Dedifferentiated amniotic fluid mesenchymal stem cell (primary cell): ENCODE results near the gene DRG2.

ENCODE experiments used
- DNase-seq: peaks from one replicate; pipeline ENCODE4 v3.0.0-alpha.2; 2016; ENCODE audit errors: extremely low spot score

DRG2 gene

DNA sequence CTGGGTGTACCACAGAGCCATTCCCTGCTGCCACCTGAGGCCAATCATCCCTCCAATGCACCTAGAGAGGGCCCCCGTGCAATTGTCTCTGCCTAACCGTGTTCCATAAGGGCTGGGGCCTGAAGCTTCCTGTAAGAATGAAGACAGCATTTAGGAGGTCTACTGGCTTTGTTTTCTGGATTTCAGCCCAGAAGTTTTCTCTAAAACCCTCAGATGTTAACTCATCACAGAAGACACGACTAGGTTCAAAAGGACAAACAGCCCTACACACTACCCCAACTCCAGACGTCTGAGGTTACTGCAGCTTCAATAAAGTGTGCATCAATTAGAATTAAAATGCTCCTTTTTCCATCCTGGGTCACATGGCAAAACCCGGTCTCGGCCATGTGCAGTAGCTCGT, 10.8 kb upstream of the DRG2 start:
- no peak for DNase-seq

DNA sequence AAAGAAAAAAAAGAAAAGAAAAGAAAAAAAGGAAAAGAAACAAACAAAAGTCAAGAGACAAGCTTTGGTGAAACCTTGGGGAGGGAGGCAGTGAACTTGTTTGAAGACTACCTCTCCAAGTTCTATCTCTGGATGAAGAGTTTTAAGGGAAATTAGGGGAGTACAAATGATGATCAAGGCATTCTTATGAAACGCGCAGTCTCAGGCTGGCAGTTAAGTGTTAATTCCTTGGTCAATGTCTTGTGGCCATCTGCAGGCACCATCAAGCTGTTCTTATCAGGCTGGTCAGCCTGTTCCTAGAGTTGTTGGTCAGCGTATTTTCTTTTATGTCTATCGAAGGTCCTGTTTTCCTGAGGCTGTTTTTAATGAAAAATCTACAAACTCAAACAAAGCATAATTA, 8.2 kb upstream of the DRG2 start:
- no peak for DNase-seq

DNA sequence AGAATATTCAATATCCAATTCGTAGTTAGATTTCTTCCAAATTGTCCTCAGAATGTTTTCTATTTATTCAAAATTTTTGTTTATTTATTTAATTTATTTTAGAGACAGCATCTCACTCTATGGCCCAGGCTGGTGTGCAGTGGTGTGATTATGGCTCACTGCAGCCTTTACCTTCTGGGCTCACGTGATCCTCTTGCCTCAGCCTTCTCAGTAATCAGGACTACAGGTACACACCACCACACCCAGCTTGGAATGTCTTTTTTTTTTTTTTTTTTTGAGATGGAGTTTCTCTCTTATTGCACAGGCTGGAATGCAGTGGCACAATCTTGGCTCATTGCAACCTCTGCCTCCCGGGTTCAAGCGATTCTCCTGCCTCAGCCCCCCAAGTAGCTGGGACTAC, 3.5 kb upstream of the DRG2 start:
- DNase-seq, result no peak

DNA sequence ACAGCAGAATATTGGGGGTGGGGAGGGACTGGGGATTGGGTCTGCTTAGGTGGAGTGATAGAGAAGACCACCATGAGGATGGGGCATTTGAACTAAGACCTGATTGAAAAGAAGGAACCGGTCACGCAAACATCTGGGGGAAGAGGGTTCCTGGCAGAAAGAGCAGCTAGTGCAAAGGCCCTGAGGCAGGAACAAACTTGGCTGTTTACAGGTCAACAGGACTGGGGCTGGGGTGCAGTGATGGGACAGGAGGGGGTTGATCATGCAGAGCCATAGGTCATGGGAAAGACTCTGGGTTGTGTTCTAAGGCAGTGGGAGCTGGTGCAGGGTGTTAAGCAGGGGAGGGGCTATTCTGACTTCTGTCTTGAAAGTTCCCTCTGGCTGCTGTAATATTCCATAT, 1.9 kb downstream of the DRG2 start:
- no peak for DNase-seq

DNA sequence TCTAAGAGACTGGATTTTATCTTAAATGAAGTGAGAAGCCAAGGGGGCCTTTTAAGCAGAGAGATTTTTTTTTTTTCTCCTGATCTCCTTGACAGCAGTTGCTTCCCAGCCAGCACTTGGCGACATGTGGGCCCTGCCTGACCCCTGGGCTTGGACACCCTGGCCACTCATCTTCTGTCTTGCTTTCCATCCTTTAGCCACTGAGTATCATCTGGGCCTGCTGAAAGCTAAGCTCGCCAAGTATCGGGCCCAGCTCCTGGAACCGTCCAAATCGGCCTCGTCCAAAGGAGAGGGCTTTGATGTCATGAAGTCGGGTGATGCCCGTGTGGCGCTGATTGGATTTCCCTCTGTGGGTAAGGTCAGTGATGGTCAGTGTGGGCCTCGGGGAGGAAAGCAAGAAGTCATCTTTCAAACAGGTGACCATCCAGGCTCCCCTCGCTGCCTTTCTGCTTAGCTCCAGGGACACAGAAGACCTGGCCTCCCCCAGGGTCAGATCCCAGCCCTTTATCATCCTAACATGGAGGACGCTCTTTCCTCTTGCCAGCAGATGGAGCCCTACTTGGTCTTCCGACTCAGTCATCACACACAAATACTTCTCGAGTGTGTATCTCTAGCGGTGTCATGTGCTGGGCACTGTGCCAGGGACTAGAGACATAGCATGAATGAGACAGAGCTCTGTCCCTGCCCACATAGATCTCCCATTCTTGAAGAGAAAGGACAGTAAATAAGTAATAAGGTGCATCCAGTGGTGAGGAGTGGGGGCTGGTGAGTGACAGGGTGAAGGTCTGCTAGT, 6.1 kb downstream of the DRG2 start:
- DNase-seq, result no peak

DNA sequence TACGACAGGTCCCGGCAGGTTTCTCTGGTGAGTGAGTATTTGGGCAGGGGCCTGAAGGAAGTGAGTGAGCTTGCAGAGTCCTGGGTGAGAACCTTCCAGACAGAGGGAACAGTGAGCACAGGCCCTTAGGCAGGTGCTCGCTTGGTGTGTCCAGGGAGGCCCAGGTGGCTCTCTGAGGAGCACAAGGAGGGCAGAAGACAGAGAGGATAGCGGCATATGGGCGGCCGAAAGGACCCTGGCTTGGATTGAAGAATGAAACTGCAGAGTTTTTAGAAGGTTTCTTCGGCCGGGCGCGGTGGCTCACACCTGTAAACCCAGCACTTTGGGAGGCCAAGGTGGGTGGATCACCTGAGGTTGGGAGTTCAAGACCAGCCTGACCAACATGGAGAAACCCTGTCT, 6.7 kb downstream of the DRG2 start:
- DNase-seq, result no peak

DNA sequence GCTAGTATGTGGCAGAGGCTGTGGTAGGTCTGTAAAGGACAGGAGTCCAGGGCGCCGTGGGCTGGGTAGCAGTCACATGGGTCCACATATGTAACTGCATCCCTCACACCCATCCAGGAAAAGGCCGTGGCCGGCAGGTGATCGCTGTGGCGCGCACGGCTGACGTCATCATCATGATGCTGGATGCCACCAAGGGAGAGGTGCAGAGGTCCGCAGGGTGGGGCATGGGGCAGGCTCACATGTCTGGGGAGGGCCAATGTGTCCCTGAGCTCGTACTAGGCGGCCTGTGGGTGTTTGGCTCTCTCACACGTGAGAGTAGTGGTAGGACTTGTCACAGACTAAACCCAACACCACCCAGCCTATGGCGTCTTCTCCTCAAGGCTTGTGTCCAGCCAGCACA, 11.8 kb downstream of the DRG2 start:
- DNase-seq, result no peak

DNA sequence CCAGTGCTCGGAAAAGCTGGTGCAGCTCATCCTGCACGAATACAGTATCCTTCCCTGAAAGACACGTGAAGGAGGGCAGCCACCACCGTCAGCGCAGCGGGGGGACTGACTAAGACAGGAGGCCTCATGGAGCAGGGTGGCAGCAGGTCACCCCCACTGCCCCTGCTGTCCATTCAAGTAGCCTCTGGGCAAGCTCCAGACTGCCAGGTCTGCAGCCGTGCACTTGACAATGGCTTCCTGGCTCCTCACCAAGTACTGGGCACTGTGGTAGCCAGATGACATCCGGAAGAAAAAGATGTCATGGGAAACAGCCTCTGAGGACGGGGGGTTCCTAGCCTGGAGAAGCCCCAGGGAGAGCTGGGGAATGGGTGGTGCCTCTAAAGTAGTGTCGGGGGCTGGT, 12.9 kb downstream of the DRG2 start:
- DNase-seq, result no peak

DNA sequence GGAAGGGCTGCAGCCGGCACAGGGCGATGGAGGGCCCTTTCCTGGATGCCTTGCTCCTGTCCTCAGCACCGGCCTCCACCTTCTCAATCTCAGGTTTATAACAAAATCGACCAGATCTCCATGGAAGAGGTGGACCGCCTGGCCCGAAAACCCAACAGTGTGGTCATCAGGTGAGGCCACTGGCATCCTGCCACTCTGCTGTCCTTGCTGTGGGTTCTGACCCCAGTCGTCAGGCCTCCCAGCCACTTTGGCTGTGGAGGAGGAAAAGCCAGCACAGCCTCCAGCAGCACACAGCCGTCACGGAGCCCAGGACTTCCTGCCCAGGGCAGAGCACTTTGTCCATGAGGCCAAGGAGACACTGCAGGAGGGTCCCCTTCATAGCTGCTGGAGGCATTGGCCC, 14.1 kb downstream of the DRG2 start:
- no peak for DNase-seq

DNA sequence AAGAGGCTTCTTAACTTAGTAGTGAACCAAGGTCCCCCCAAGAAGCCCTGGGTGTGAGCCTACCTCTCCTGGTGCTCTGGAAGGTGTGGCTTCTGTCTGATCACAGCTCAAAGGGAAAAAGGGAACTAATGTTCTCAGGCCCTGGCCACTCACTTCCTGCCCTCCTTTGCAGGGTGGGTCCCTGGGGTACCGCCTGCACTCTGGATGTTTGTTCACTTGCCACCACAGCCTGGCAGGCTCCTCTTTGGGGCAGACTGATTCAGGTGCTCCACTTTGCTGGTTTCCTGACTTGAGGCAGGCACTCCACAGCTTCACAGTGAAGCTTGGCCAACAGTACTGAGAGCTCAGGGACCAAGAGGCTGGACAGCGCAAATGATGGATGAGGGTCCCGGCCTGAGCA, 14.9 kb downstream of the DRG2 start:
- no peak for DNase-seq

DNA sequence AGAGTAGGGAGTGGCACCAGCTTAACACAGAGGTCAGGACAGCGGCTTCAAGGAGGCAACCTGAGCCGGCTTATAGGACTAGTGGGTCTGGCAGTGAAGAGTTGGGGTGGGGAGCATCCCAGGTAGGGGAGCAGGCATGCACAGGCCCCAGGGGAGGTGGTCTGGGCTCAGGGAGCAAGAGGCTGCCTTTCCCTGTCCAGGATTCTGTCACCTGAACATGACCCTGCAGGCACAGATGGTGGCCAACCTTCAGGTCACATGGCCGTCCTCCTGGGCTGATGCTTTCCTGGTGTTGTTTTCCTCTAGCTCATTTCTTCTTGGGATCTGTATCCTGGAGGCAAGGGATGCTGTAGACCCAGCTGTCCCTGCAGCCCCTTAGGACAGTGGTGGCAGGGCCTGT, 17.3 kb downstream of the DRG2 start:
- DNase-seq, result no peak

DNA sequence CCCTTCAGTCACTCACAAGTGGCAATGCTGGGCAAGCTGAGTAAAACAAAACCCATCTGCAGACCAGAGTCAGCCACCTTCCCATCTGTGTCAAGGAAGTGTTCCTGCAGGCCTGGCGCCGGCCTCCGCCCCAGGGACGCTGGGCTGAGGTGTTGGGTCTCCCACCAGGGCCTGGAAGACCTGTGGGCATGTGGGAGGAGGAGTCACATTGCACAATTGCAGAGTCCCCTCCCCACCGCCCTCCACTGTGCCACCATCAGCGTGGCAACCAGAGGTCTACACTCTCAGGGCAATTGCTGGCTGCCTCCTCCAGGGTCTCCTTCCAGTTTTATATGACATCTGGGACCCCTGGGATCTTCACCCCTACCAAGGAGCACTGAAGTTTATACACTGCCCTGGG, 17.8 kb downstream of the DRG2 start:
- DNase-seq, result no peak

DNA sequence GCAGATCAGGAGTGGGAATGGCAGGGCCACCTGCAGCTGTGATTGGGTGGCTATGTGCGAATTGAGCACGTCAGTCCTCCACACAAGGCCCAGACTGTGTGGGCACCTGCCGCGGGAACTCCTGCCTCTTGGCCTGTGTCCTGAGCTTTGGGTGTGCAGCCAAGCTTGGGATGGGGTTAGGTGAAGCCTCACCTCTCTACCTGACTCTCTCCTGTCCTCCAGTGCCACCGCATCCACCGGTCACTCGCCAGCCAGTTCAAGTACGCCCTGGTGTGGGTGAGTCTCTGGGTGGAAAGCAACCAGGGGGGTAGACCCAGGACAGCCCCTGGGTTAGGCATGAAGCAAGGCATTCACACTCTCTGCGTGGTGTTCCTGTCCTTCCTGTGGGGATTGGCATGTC, 18.5 kb downstream of the DRG2 start:
- no peak for DNase-seq

DNA sequence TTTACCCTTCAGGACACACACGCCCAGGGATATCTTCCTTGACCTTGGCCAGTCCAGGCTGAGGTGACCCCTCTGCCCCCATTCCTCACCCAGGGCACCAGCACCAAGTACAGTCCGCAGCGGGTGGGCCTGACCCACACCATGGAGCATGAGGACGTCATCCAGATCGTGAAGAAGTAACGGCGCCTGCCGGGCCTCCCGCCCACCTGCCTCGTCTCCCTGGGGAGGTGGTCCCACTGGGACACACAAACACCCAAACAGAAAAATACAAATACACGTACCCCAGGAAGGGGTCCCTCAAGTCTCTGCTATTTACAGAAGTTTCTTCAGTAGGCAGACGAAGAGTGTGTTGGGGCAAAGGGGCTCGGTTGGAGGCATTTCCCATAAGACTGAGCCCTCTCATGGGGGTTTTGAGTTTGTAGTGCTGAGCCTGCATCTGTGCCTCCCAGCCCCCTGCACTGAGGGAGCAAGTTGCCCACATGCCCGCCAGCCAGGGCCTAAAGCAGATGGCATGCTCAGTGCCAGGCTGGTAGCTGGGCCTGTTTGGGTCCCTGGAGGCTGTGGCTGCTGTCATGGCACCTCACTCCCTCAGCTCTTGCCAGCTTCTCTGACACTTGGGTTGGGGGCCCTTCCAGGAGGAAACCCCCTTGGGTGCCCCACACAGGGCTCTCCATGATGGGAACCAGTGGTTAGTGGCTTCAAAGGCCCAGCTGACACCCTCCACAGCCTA, 19.5 kb downstream of the DRG2 start:
- DNase-seq, result no peak

DNA sequence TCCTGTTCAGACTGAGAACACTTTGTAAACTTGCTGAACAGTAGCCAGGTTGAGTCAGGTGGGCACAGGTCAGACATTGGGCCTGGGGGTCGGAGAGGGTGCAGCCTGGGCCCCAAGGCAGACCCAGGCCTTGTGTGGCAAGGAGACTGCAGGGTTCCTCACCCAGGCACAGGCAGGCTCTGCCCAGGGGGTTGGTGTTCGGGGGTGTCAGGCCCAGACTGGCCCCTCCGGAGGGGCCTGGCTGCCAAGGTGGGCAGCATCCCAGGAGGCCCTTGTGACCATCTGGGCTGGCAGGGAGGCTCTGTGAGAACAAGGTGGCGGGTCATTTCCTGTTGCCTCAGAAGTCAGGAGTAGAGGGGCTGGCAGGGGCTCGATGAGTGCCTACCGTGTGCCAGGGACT, 20.2 kb downstream of the DRG2 start:
- DNase-seq, result no peak

DNA sequence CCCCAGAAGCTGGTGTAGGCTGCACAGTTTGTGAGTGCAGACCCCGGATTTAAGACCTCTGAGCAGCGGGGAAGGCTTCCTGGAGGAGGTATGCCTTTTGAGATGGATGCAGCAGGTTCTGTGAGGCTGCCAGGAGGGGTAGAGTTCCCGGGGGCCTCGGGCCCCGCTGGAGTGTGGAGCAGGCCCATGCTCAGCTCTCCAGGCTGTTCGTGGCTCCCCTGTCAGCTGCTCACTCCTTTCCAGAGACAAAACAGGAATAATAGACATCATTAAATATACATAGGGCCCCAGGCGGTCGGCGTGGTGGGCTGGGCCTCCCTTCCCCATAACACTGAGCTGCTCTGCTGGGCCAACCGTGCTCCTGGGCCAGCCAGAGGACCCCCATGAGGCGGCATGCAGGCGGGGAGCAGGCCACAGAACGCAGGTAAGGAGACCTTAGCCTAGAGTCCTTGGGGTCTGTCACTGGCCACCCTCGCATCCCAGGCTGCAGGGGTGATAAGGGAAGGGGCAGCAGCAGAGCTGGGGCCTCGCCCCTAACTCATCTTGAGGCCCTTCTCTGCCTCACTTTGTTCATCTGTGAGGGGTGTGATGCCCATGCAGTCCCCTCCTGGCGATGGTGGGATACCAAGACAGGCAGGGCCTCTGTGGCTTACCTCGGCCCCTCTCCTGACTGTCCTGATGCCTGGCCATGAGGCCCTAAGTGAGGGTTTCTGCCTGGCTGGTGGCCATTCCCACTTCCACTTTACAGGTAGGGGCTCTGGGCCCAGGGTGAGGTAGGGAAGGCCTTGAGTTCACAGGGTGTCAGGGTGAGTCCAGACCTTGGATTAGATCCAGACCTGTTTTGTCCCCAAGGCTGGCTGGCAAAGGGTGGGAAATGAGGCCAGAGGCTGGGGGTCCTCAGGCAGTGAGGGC, 20.9 kb downstream of the DRG2 start, which contains the start of gene MYO15A:
MYO15A (plus strand) TSS at position 356 of the 912 bp plus-strand sequence. CDS start 10,045 bp downstream, outside the sequence.
- no peak for DNase-seq

DNA sequence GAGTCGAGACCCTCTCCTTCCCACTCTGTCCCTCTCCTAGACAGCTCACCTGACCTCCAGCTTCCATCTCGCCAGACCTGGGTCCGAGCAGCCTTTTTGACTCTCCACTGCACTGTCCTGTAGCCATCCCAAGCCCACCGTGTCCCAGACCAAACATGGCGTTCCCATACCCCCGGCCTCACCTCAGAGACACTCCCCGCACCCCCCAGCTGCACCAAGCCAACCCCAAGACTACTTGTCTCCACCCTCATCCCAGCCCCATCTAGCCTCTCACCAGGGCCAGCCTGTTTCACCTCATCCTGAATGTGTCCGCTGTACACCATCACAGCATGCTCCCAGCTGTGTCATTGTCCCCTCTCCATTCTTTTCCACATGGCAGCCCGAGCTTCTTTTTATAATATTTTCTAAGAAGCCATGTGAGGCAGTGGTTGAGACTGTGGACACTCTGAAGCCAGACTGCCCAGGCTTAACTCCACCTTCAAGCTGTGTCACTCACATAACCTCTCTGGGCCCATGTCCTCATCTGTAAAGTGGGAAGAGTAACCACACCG, 22.3 kb downstream of the DRG2 start:
- no peak for DNase-seq

DNA sequence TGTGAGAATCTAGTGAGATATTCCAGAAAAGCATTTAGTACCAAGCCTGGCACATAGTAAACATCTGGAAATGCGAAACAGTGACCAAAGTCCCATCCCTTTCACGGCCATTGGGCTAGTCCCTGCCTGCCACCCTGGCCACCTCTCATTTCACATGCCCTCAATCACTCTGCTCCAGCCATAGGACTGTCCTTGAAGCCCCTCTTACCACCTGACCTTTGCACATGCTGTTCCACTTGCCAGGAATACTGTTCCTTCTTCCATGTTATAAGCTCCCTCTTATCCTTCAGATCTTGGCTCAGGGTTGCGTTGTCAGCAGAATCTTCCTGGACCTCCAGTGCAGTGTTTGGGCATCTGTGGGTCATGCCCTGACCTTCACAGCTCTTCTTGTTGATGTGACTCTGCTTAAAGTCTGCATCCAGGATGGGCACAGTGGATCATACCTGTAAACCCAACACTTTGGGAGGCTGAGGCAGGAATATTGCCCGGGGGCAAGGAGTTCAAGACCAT, 22.9 kb downstream of the DRG2 start:
- no peak for DNase-seq

DNA sequence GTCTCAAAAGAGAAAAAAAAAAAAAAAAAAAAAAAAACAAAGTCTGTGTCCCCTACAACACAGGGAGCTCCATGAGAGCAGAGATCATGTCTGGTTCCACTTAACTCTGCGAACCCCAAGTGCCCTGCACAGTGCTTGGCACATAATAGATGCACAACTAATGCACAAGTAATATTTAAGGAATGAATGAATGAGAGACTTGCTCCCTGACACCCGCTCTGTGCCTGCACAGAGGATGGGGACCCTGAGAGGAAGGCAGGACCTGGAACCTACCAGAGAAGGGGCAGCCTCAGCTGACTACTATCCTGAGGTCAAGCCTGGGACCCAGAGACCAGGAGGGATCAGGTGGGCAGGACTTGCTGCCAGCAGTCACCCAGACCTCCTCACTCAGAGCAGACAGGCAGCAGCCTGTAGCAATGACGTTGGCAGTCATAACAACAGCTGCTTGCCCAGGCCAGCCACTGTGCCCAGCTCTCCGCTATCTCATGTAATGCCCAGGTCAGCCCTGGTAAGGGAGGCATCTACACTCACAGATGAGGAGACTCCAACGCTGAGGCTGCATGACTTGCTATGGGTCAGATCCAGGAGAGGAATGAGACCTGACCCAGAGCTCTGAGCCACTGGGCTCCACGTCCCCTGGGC, 23.7 kb downstream of the DRG2 start:
- no peak for DNase-seq

DNA sequence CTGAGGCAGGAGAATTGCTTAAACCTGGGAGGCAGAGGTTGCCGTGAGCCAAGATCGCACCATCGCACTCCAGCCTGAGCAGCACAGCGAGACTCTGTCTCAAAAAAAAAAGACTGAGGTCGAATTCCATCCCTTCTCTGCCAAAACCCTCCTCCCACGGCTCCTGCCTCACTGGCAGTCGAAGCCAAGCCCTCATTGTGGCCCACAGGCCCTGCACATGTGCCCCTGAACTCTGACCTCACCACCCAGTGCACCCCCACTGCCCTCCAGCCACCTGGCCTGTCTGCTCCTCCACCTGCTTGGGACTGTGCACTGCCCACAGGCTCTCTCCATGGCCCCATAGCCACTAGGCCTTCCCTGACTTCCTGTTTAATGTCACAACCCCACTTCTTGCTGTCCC, 27.8 kb downstream of the DRG2 start:
- DNase-seq, result no peak

DNA sequence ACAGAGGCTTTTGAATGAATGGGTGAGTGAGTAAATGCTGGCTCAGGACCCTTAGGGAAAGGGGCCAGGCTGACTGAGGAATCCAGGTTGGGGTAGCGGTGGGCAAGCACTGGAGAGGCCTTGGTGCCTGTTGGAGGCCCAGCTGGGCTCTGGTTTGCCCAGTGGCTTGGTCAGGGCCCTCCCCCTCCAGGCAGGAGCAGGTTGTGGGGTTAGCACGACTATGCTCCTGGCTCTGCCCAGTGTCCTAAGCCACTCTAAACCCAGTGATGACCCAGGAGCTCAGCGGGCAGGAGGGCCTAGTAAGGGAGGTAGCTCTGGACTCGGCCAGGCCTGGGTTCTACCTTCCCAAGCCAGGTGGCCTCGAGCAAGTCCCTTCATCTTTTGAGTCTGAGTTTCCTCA, 28.3 kb downstream of the DRG2 start:
- no peak for DNase-seq
